KG1 (cell line): ENCODE results near the gene NHERF2.

ENCODE experiments used
- DNase-seq: peaks from one replicate; lab custom pipeline; 2025; lab: John Stamatoyannopoulos, UW

Gene NHERF2

GRCh38 chr16:2061023-2061422, 34.3 kb downstream of the NHERF2 start:
- DNase-seq, result no peak

GRCh38 chr16:2061526-2061925, 34.8 kb downstream of the NHERF2 start:
- DNase-seq, result no peak

GRCh38 chr16:2062801-2063200, 36.1 kb downstream of the NHERF2 start:
- DNase-seq, result no peak

GRCh38 chr16:2063861-2064260, 37.2 kb downstream of the NHERF2 start:
- DNase-seq, result no peak

GRCh38 chr16:2064368-2064945, 37.8 kb downstream of the NHERF2 start:
- DNase-seq, result no peak

- no peak for DNase-seq
These were observed 39.4 kb downstream of the NHERF2 start for GRCh38 chr16:2066139-2066538.

GRCh38 chr16:2070576-2071453, 44.1 kb downstream of the NHERF2 start:
- DNase-seq, result no peak

- DNase-seq, result no peak
These were observed 44.9 kb downstream of the NHERF2 start for GRCh38 chr16:2071454-2072202.

GRCh38 chr16:2072926-2073325, 46.2 kb downstream of the NHERF2 start:
- DNase-seq, result no peak

- no peak for DNase-seq
These were observed 47.4 kb downstream of the NHERF2 start for GRCh38 chr16:2074071-2074470.

GRCh38 chr16:2075631-2076030, 48.9 kb downstream of the NHERF2 start:
- DNase-seq, result no peak

- DNase-seq, result no peak
These were observed 49.6 kb downstream of the NHERF2 start for GRCh38 chr16:2076072-2076865.

GRCh38 chr16:2077016-2077415, 50.3 kb downstream of the NHERF2 start:
- DNase-seq, result no peak

- DNase-seq, result no peak
These were observed 51.0 kb downstream of the NHERF2 start for GRCh38 chr16:2077696-2078095.

- no peak for DNase-seq
These were observed 51.4 kb downstream of the NHERF2 start for GRCh38 chr16:2078096-2078495.

GRCh38 chr16:2078691-2079090, 52.0 kb downstream of the NHERF2 start:
- DNase-seq, result no peak

GRCh38 chr16:2079311-2079800, 52.7 kb downstream of the NHERF2 start:
- DNase-seq, result no peak

GRCh38 chr16:2079991-2080390, 53.3 kb downstream of the NHERF2 start:
- DNase-seq, result no peak

- no peak for DNase-seq
These were observed 54.7 kb downstream of the NHERF2 start for GRCh38 chr16:2081201-2082084.

GRCh38 chr16:2082171-2082982, 55.7 kb downstream of the NHERF2 start:
- no peak for DNase-seq
